H1 (cell line): ENCODE data around the gene HIPK2. TPM values are rescaled to one million over a fixed set of nuclear protein-coding genes. Genes with fewer than 3 reads are reported as not detected.

Experiments
- CTCF ChIA-PET: fragments of 300-600 bp; sonication (Branson Sonifier 250); formaldehyde crosslinking; loops from one replicate; lab custom pipeline; 2021; ENCODE audit not compliant: partially characterized antibody; lab: Charles Lee
- POLR2A ChIA-PET: fragments of 300-600 bp; sonication (Branson Sonifier 250); formaldehyde crosslinking; loops from one replicate; lab custom pipeline; 2021; ENCODE audit warnings: inconsistent platforms; ENCODE audit not compliant: partially characterized antibody; lab: Charles Lee
- DNase-seq, 2 experiments: peaks; one replicate each; pipeline versions ENCODE4 v3.0.0 to v3.0.0-alpha.2; 2010 to 2022; ENCODE audit warnings: low spot score in 2 of 2, low read depth in 1 of 2, mixed read lengths in 1 of 2
- FAIRE-seq: peaks from 2 replicates; lab custom pipeline; 2011; peaks lifted over from hg19 to GRCh38; lab: Jason Lieb, UNC
- H2AFZ ChIP-seq: 2 replicates; pipeline ENCODE4 v1.8.1; 2012; ENCODE audit warnings: low read length, inconsistent platforms
- H2AK5ac ChIP-seq: 2 replicates; pipeline ENCODE4 v1.6.1; 2013; ENCODE audit warnings: low read depth, low read length
- H2BK120ac ChIP-seq: replicated peaks from 2 replicates; pipeline ENCODE3; 2013; ENCODE audit warnings: low read depth, low read length, inconsistent platforms
- H2BK12ac ChIP-seq: 2 replicates; pipeline ENCODE4 v1.6.1; 2013; ENCODE audit warnings: low read depth, low read length
- H2BK15ac ChIP-seq: 2 replicates; pipeline ENCODE4 v1.6.1; 2013; ENCODE audit warnings: low read length
- H2BK20ac ChIP-seq: 2 replicates; pipeline ENCODE4 v1.6.1; 2013; ENCODE audit warnings: low read length
- H2BK5ac ChIP-seq: 2 replicates; pipeline ENCODE4 v1.6.1; 2013; ENCODE audit warnings: low read depth, low read length
- H3K14ac ChIP-seq: 2 replicates; pipeline ENCODE4 v1.6.1; 2013; ENCODE audit warnings: inconsistent platforms; ENCODE audit not compliant: insufficient read length
- H3K18ac ChIP-seq: 2 replicates; pipeline ENCODE4 v1.6.1; 2013; ENCODE audit warnings: low read length; ENCODE audit errors: extremely low read depth
- H3K23ac ChIP-seq: 2 replicates; pipeline ENCODE4 v1.6.1; 2013; ENCODE audit warnings: inconsistent platforms; ENCODE audit not compliant: insufficient read length
- H3K23me2 ChIP-seq: 2 replicates; pipeline ENCODE4 v1.6.1; 2013; ENCODE audit warnings: low read depth, low read length
- H3K27ac ChIP-seq: 2 replicates; pipeline ENCODE4 v1.6.1; 2011; ENCODE audit warnings: low read depth, low read length, inconsistent platforms
- H3K27me3 ChIP-seq, 4 experiments: replicated peaks in 1 of 4; 1 replicate in 1 of 4; 2 replicates in 3 of 4; pipeline versions ENCODE4 v1.6.1 to v1.8.1; 2011 to 2013; ENCODE audit warnings: low read length in 3 of 4, mild to moderate bottlenecking in 3 of 4, inconsistent platforms in 2 of 4, mixed read lengths in 2 of 4, moderate library complexity in 1 of 4; ENCODE audit not compliant: control insufficient read depth in 3 of 4, insufficient read depth in 3 of 4; ENCODE audit errors: extremely low read depth in 1 of 4
- H3K36me3 ChIP-seq, 4 experiments: 2 replicates each; pipeline versions ENCODE4 v1.6.1 to v1.8.1; 2011 to 2013; ENCODE audit warnings: mild to moderate bottlenecking in 4 of 4, low read length in 3 of 4, moderate library complexity in 2 of 4, control low read depth in 1 of 4, inconsistent platforms in 1 of 4; ENCODE audit not compliant: insufficient read depth in 4 of 4, control insufficient read depth in 2 of 4
- H3K4ac ChIP-seq: replicated peaks from 2 replicates; pipeline ENCODE3; 2013; ENCODE audit warnings: low read length, low read depth, mixed read lengths, inconsistent platforms; ENCODE audit not compliant: insufficient read length
- H3K4me1 ChIP-seq, 4 experiments: replicated peaks in 1 of 4; 1 replicate in 1 of 4; 2 replicates in 3 of 4; pipeline versions ENCODE4 v1.6.1 to v1.8.1; 2011 to 2013; ENCODE audit warnings: low read length in 3 of 4, inconsistent platforms in 2 of 4, mixed read lengths in 1 of 4; ENCODE audit not compliant: insufficient read depth in 4 of 4, control insufficient read depth in 3 of 4
- H3K4me2 ChIP-seq, 2 experiments: 2 replicates each; pipeline versions ENCODE4 v1.6.1 to v1.8.1; 2011 to 2013; ENCODE audit warnings: low read depth in 2 of 2, low read length in 2 of 2, control low read depth in 1 of 2, inconsistent platforms in 1 of 2, mild to moderate bottlenecking in 1 of 2; ENCODE audit not compliant: insufficient read depth in 1 of 2
- H3K4me3 ChIP-seq, 4 experiments: fragments of 200-600, 300-600 bp in 1 of 4; sonication (generic), shearing (Covaris generic), sonication (Bioruptor Twin) in 1 of 4; 2 replicates each; pipeline versions ENCODE4 v1.5.1 to v1.8.1; 2011 to 2016; ENCODE audit warnings: low read length in 4 of 4, low read depth in 3 of 4, control low read depth in 2 of 4, inconsistent platforms in 2 of 4, mild to moderate bottlenecking in 2 of 4, mixed read lengths in 1 of 4, moderate library complexity in 1 of 4; ENCODE audit not compliant: insufficient read depth in 2 of 4; ENCODE audit errors: extremely low read depth in 1 of 4
- H3K56ac ChIP-seq: replicated peaks from 2 replicates; pipeline ENCODE3; 2013; ENCODE audit warnings: low read depth, mild to moderate bottlenecking, mixed read lengths, low read length, inconsistent platforms; ENCODE audit not compliant: insufficient read length
- H3K79me1 ChIP-seq: 2 replicates; pipeline ENCODE4 v1.6.1; 2013; ENCODE audit warnings: low read depth, low read length, control low read depth
- H3K79me2 ChIP-seq, 2 experiments: 2 replicates each; pipeline versions ENCODE4 v1.6.1 to v1.8.1; 2012 to 2013; ENCODE audit warnings: low read length in 2 of 2, mild to moderate bottlenecking in 2 of 2, inconsistent platforms in 1 of 2; ENCODE audit not compliant: insufficient read depth in 2 of 2, control insufficient read depth in 1 of 2
- H3K9ac ChIP-seq, 4 experiments: replicated peaks in 1 of 4; 1 replicate in 1 of 4; 2 replicates in 3 of 4; pipeline versions ENCODE4 v1.6.1 to v1.8.1; 2011 to 2013; ENCODE audit warnings: low read depth in 3 of 4, low read length in 3 of 4, control low read depth in 2 of 4, mild to moderate bottlenecking in 2 of 4, moderate library complexity in 2 of 4, inconsistent platforms in 1 of 4; ENCODE audit errors: extremely low read depth in 1 of 4
- H3K9me3 ChIP-seq, 2 experiments: 2 replicates each; pipeline versions ENCODE4 v1.6.1 to v1.8.1; 2012 to 2013; ENCODE audit warnings: mild to moderate bottlenecking in 2 of 2, moderate library complexity in 2 of 2, control low read depth in 1 of 2, inconsistent platforms in 1 of 2, low read depth in 1 of 2, low read length in 1 of 2, mixed read lengths in 1 of 2; ENCODE audit not compliant: insufficient read depth in 2 of 2
- H4K20me1 ChIP-seq, 2 experiments: replicated peaks in 1 of 2; 2 replicates each; pipeline versions ENCODE3 to v1.8.1; 2011 to 2013; ENCODE audit warnings: inconsistent platforms in 2 of 2, low read length in 2 of 2, mild to moderate bottlenecking in 1 of 2; ENCODE audit not compliant: insufficient read depth in 2 of 2, control insufficient read depth in 1 of 2
- H4K5ac ChIP-seq: 2 replicates; pipeline ENCODE4 v1.6.1; 2013; ENCODE audit warnings: low read length, low read depth, mixed read lengths, inconsistent platforms; ENCODE audit not compliant: insufficient read length
- H4K8ac ChIP-seq: 2 replicates; pipeline ENCODE4 v1.8.0; 2013; ENCODE audit warnings: mild to moderate bottlenecking, moderate library complexity, low read length, inconsistent platforms; ENCODE audit not compliant: insufficient read depth; ENCODE audit errors: extremely low read depth
- H4K91ac ChIP-seq: replicated peaks from 2 replicates; pipeline ENCODE3; 2013; ENCODE audit warnings: low read length, mixed read lengths, inconsistent platforms; ENCODE audit not compliant: insufficient read length
- BCL11A ChIP-seq, 2 experiments: IDR thresholded peaks; one replicate each; pipeline ENCODE4 v1.6.1; 2011; ENCODE audit warnings: low read depth in 2 of 2, low read length in 2 of 2, mild to moderate bottlenecking in 2 of 2
- BRCA1 ChIP-seq: IDR thresholded peaks from 2 replicates; pipeline ENCODE4 v1.6.1; 2012; ENCODE audit warnings: low read depth, low read length, improper control_type of control experiment
- CBX5 ChIP-seq: fragments of 300-800, 300-1000 bp; sonication (generic); IDR thresholded peaks from 2 replicates; pipeline ENCODE4 v1.7.1; 2016; ENCODE audit warnings: antibody characterized with exemption, low read length, low read depth
- CREB1 ChIP-seq: IDR thresholded peaks from 2 replicates; pipeline ENCODE4 v1.6.1; 2012; ENCODE audit warnings: inconsistent platforms
- EP300 ChIP-seq, 2 experiments: IDR thresholded peaks; 1 replicate in 1 of 2; 2 replicates in 1 of 2; pipeline ENCODE4 v1.6.1; 2011 to 2012; ENCODE audit warnings: low read depth in 2 of 2, low read length in 2 of 2, mild to moderate bottlenecking in 2 of 2, borderline replicate concordance in 1 of 2, inconsistent platforms in 1 of 2, moderate library complexity in 1 of 2
- EZH2 ChIP-seq: fragments of 200-600 bp; sonication (generic); IDR thresholded peaks from 2 replicates; pipeline ENCODE4 v1.7.1; 2012; ENCODE audit warnings: low read depth, mild to moderate bottlenecking, moderate library complexity, low read length, inconsistent platforms; ENCODE audit not compliant: severe bottlenecking
- GTF2F1 ChIP-seq: IDR thresholded peaks from 2 replicates; pipeline ENCODE4 v1.6.1; 2012; ENCODE audit warnings: low read depth, low read length, improper control_type of control experiment, borderline replicate concordance
- POU5F1 ChIP-seq: IDR thresholded peaks from 2 replicates; pipeline ENCODE4 v1.6.1; 2011; ENCODE audit warnings: low read depth, mild to moderate bottlenecking, low read length, moderate library complexity
- SIN3A ChIP-seq, 2 experiments: IDR thresholded peaks in 1 of 2; conservative IDR thresholded peaks in 1 of 2; 2 replicates each; pipeline ENCODE4 v1.6.1; 2011 to 2012; ENCODE audit warnings: low read length in 2 of 2, improper control_type of control experiment in 1 of 2, low read depth in 1 of 2, mild to moderate bottlenecking in 1 of 2
- TAF1 ChIP-seq: IDR thresholded peaks from 2 replicates; pipeline ENCODE4 v1.6.1; 2011; ENCODE audit warnings: mild to moderate bottlenecking, low read depth, low read length
- TBP ChIP-seq: IDR thresholded peaks from 2 replicates; pipeline ENCODE4 v1.6.1; 2011; ENCODE audit warnings: low read depth, low read length, improper control_type of control experiment
- ZNF274 ChIP-seq: IDR thresholded peaks from 2 replicates; pipeline ENCODE4 v1.7.0; 2012; ENCODE audit warnings: low read length, borderline replicate concordance; ENCODE audit errors: extremely low read depth
- WGBS, 2 experiments: shearing (Covaris generic) in 1 of 2; methylation state at CpG; one replicate each; pipeline versions ENCODE4 v1.1.6 to v1.1.7; 2013 to 2015; ENCODE audit warnings: low lambda C conversion rate in 2 of 2, mixed read lengths in 2 of 2, inconsistent platforms in 1 of 2, low coverage in 1 of 2, missing lambda C conversion rate in 1 of 2; ENCODE audit not compliant: insufficient replicate concordance in 2 of 2, insufficient coverage in 1 of 2, insufficient read length in 1 of 2; ENCODE audit errors: extremely low coverage in 1 of 2, missing lambda C conversion rate in 1 of 2; 5-methylcytosine and 5-hydroxymethylcytosine counted together
- polyA plus RNA-seq, 7 experiments: library from polyadenylated mRNA; depleted of rRNA in 3 of 7; stranded (reverse) in 5 of 7; unstranded in 2 of 7; fragments of >200 nt in 5 of 7; fragments of 200-250 nt in 2 of 7; gene quantifications; 1 replicate in 5 of 7; 2 replicates in 1 of 7; 4 replicates in 1 of 7; pipeline versions ENCODE4 v1.2.1 to v1.2.3, GENCODE V29; 2011 to 2013; ENCODE audit warnings: missing spikeins in 2 of 7, mixed read lengths in 2 of 7
- total RNA-seq: library from RNA; stranded (reverse); fragmentation: NEBNext Ultra II Directional; extraction: Animal tissue kit (Norgen Biotek cat#: 25700); gene quantifications from 2 replicates; pipeline ENCODE4 v1.2.1, GENCODE V29; 2021

Gene HIPK2
- total and polyA plus RNA-seq, 2 of the 8 experiments (the other 6 are each of a cell fraction or from before 2014, with no cell fraction given) = 8.3 to 24.3 TPM

DNA sequence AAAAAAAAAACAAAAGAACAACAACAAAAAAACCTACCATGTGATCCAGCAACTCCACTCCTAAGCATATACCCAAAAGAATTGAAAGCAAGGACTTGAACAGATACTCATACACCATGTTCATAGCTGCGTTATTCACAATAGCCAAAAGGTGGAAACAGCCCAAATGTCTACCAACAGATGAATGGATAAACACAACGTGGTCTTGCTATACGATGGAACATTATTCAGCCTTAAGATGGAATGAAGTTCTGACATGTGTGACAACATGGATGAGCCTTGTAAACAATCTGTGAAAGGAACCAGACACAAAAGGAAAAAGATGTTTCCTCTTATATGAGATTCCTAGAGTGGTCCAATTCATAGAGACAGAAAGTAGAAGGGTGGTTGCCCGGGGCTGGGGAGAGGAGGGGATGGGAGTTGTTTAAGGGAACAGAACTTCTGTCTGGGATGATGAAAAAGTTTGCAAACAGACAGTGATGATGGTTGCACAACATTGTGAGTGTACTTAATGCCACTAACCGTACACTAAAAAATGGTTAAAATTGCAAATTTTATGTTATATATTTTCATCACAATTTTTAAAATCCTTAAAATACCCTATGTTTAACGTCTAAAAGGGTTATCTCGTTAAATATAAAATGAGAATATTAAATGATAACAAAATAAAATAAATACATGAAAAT is 242.7 kb downstream of the HIPK2 start:
- Histone ChIP-seq H3K4me2 (no peak overlapping the region), H4K5ac (no peak overlapping the region), H4K91ac (no peak overlapping the region), H2BK15ac (no peak overlapping the region), H2BK12ac (no peak overlapping the region), H2BK5ac (no peak overlapping the region), H3K23me2 (0 out of 2 replicates have a peak, but pooled peaks cover 2% of the 10 kb centered on the region), H3K9ac (no peak overlapping the region), H3K27ac (no peak overlapping the region), H3K27me3 (no peaks in the 10 kb centered on the region; a peak in 1 of 7 replicates), H3K79me2 (no peaks in the 10 kb centered on the region), H3K23ac (no peak overlapping the region), H3K79me1 (no peaks in the 10 kb centered on the region), H3K4me3 (no peak overlapping the region), H3K4me1 (no peaks in the 10 kb centered on the region; a peak in 1 of 7 replicates), H3K56ac (no peak overlapping the region), H3K14ac (no peak overlapping the region), H3K18ac (no peak overlapping the region), H2AK5ac (no peak overlapping the region), H4K20me1 (no peaks in the 10 kb centered on the region), H3K36me3 (no peaks in the 10 kb centered on the region), H4K8ac (no peak overlapping the region), H3K9me3 (no peaks in the 10 kb centered on the region), H2BK20ac (no peak overlapping the region), H2BK120ac (no peak overlapping the region), H2AFZ (no peak overlapping the region), H3K4ac (no peak overlapping the region)
- CTCF ChIA-PET = no interaction called here
- no peak for DNase-seq
- no peak for FAIRE-seq
- 87% methylated on average over 7 of the region's 7 CpGs; no CpG with 5 or more reads in 1 of the 2 experiments for WGBS, 2 experiments
- POLR2A ChIA-PET = no interaction called here
- TF ChIP-seq CBX5 = no peak
- TF ChIP-seq SIN3A (conservative IDR thresholded peaks at IDR 0.05 in 1 of 2, IDR thresholded peaks at IDR 0.05 in 1 of 2; ENCODE audit: low read depth in 1 of 2, low read length in 2 of 2) = no peak
- no peak for TF ChIP-seq EZH2
- no peak for TF ChIP-seq BCL11A (IDR thresholded peaks at IDR 0.05; ENCODE audit: low read depth in 2 of 2, low read length in 2 of 2)
- no peak for TF ChIP-seq TAF1
- no peak for TF ChIP-seq POU5F1
- TF ChIP-seq CREB1 = no peak
- TF ChIP-seq ZNF274 = no peak
- no peak for TF ChIP-seq GTF2F1
- TF ChIP-seq EP300 (IDR thresholded peaks at IDR 0.05; ENCODE audit: borderline replicate concordance in 1 of 2, low read depth in 2 of 2, low read length in 2 of 2) = no peak
- TF ChIP-seq TBP = no peak
- no peak for TF ChIP-seq BRCA1
